Measurements from ENCODE around the gene AKAP6.
A peak's percentile ranks its signal among the peaks of the same experiment; 100 is the strongest.

AKAP6 gene

DNA sequence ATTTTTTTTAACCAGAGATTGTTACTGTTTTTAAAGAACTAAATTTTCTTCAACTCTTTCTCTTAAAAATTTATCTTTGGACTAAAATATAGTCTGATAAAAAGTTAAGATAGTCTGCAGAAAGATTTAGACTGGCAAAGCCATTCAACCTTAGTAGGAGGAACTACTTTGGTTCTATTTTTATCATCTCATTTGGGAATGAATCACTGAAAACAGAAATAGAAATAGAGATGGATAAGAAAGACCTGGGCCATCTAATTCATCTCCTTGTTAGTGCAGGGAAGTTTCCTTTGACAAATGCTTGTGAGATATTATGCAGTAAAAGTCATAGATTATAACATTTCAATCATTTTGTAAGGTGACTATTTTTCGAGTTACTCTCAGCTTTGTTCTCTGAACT, 346.3 kb downstream of the AKAP6 start:
- no peak for DNase-seq (ENCODE audit: low read depth)

DNA sequence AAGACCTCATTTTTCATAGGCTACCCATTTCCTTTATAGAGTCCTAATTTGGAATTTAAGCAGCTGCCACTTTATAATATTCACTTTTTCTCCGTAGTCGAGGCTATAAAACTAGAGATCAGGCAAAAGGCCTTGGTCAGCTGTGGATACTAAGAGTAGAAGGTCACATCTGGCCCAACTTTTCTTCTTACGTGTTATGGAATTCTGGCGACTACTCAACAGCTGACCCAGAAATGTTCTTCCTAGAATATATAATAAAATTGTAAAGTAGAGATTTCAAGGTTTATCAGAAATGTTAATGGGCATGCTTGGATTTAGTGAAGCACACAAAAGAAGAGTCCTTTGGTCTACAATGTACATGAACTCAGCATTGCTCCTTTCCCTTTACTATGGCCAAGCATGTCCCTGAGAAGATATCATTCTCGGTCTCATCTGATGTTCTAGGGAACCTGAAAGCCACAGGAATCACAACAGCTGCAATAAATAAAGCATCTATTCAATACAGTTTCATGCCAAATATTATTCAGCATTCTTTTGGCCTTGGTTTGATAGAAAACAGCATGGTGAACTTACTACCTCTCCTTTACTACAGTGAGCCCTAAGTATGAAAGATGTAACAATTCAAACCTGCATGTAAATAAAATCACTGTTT, 348.2 kb downstream of the AKAP6 start:
- DNase-seq (ENCODE audit: low read depth): no peak

- DNase-seq (ENCODE audit: low read depth): no peak
Observed at GRCh38 chr14:32678088-32678487, 349.0 kb downstream of the AKAP6 start.

- DNase-seq (ENCODE audit: low read depth): no peak
Observed at GRCh38 chr14:32679927-32680612, 351.0 kb downstream of the AKAP6 start.

DNA sequence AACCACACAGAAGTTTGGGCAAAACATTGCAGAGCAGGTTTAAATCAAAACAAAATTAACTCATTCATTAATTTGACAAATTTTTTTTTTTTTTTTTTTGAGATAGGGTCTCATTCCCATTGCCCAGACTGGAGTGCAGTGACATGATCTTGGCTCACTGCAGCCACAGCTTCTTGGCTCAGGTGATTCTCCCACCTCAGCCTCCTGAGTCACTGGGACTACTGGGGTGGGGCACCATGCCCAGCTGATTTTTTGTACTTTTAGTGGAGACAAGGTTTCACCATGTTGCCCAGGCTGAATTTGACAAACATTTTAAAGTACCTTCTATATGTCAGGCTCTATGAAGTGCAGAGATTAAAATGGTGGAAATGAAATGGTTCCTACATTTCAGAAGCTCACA, 352.5 kb downstream of the AKAP6 start:
- DNase-seq (ENCODE audit: low read depth): no peak

DNA sequence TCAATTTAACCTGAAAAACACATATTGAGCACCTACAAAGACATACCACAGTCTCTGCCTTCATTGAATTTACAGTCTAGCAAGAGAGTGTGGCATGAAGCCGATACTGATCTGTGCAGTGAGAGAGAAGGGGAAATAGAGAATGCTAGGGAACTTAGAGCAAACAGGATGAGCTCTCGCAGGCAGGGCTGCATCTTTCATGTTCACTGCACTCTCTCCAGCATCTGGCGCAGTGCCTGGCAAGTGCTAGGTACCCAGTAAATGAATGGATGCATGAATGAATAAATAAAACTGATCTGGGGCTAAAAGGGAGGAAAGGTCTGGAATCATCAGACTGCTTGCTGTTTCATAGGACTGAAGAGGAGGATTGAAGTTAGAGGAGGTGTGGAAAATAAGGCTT, 353.1 kb downstream of the AKAP6 start:
- no peak for DNase-seq (ENCODE audit: low read depth)

- no peak for DNase-seq (ENCODE audit: low read depth)
Observed at GRCh38 chr14:32683679-32684078, 354.6 kb downstream of the AKAP6 start.

- no peak for DNase-seq (ENCODE audit: low read depth)
Observed at GRCh38 chr14:32688941-32689340, 359.8 kb downstream of the AKAP6 start.

GRCh38 chr14:32692441-32692840, 363.3 kb downstream of the AKAP6 start:
- DNase-seq (ENCODE audit: low read depth): no peak

- no peak for DNase-seq (ENCODE audit: low read depth)
Observed at GRCh38 chr14:32693114-32693513, 364.0 kb downstream of the AKAP6 start.

DNA sequence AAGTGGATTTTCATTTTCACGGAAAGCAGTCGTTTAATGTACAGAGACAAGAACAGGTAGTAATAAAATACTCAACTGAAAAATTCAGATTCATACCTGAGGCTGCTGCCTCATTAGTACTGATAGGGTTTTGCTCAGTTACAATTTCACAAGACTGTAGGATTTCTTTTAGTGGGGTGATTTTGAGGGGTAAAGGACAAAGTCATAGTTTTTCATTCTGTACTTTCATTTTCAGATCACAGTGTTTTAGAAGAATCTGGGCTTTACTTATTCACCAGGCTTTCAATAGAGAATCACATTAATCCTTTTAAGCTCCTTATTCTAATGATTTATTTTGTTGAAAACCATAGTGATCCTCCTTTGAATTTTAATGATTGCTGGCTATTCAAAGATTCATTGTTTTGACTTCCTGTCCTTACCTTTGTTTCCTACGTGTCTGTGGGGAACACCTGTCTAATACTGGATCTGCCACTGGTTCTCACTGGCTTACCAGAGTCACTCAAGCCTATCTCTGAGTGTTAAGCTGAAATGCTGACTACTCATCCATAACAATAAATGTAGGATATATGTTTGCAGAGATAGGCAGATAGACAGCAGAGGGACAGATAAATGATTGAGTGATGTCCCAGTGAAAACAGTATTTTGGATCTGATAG, 365.8 kb downstream of the AKAP6 start:
- DNase-seq (ENCODE audit: low read depth): no peak

DNA sequence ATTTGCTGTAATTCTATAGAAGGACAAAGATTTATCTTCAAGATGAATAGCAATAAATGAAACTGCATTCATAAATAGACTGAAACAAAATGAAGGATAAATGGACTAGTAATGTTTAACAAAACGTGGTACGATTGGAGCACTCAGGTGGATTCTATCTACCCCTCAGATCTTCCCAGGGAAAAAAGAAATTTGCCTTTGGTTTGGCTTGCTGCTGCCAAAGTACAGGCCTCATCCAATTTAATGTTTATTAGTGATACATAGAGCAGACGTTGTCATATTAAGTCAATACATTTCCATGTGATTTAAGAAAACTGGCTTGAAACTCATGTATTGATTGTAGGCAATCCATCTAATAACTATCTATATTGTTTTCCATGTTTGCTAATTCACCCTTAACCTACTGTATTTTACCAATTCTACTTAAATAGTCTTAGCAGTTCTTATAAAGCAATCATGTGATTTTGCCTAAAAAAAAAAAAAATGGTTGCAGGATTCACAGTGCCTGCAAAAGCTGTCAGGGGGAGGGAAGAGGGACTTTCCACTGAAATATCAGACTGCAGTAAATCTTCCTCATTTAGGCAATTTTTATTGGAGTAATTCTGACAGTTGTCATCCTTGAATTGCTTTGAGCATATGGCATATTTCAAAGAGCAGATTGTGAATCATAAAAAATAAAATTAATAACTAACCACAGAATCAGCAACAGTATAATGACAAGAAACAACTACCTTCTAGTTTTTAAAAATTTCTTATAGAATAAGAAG, 367.4 kb downstream of the AKAP6 start:
- DNase-seq (ENCODE audit: low read depth): no peak

DNA sequence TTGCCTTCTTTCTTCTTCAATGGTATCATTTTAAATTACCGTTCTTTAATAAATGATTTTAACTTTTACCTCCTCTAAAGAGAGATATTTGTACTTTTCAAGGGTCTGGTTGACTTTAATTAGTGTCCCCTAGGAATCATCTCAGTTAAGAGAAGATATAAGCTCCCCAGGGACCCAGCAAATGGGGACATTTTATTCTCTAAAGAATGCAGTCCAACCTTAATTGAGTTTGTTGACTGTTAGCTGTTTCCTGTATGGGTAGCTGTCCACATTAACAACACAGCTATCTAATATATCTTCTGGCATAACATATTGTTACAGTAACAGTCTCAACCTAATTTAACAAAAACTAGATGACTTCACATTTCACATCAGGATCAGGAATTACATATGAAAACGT, 368.0 kb downstream of the AKAP6 start:
- DNase-seq (ENCODE audit: low read depth): no peak

DNA sequence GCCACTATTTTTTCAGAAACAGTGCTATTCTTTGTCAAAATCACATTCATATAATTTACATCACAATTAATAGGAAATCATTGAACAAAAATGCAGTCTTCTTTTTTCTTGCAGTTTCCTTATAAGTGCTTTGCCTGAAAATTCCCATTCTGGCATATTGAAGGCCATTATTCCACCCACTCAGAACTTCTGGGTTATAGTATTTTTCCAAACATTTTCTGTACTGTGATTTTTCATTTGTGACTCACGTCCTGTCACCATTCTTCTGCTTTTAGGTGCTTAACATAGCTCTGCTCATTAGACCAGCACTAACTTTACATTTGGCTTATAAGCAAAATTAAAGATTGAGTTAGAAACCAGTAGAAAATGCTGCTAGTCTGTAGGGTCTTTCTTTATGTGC, 368.6 kb downstream of the AKAP6 start:
- no peak for DNase-seq (ENCODE audit: low read depth)

GRCh38 chr14:32698831-32699230, 369.7 kb downstream of the AKAP6 start:
- DNase-seq (ENCODE audit: low read depth): no peak

- no peak for DNase-seq (ENCODE audit: low read depth)
Observed at GRCh38 chr14:32701475-32701874, 372.4 kb downstream of the AKAP6 start.

DNA sequence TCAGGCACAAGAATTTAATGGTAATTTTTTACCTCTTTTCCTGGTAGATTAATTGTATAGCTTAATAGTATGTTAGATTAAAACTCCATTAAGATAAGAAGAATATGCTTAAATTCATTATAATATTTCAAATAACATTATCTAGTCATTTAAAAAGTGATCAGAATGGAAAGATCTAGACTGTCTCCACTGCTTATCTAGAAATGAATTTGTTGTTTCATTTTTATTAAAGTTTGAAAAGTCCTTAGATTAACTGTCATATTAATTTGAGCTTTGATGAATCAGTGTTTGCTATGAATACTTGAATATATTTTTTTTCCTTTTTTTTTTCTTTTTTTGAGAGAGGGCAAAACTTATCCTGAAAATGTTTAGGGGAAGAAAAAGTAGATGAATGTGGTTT, 373.0 kb downstream of the AKAP6 start:
- DNase-seq (ENCODE audit: low read depth): no peak

- DNase-seq (ENCODE audit: low read depth): peak; percentile 1
Observed at GRCh38 chr14:32702562-32702961, 373.5 kb downstream of the AKAP6 start.

DNA sequence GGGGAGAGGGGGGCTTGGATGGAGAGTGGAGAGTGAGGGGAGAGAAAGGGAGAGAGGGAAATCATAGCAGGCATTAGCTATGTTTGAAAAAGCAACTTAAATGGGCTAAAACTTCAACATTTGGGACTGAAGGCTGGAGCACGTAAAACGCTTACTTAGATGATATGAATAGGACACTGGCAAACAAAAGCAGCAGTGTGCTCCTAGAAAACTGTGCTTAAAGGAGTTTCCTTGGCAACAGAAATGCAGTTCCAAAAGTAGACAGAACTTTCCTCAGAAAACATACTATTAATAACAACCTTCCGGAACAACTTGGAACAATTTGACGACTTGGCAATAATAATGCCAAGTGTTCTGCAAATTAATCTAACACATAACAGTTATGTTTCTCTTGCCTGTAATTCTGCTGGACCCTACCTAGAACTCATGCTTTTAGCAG, 374.1 kb downstream of the AKAP6 start:
- no peak for DNase-seq (ENCODE audit: low read depth)

DNA sequence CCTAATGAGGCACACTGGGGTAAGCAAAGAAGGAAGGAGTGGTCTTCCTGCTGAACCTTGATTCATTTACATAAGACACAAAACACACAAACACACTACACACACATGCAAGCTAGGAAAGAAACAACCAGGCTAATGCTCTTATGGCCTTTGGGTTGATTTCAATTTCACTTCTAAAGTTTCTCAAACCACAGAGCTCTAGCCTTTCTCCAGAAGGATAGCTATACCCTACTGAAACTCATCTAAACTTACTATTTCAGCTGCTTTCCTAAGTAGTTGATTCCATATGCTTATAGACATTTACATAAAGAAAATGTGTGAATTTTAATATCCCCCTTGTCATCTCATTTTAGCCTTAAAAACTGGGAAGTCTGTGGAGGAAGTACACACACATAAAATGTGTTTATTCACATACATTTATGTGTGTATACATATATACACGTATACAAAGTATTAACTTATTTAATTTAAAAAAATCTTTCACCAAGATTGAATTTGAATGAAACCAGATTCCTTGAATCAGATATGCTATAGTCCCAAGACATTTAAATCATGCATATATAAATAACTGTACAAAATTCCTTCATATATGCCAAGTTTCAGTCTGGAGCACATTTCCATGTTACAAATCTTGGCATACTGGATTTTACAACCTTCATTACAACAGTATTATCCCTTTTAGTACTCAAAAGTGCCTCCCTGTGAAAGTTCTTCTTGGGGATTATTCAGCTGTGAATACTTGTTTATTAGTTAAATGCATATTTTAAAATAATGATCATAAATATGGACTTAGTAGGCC, 377.8 kb downstream of the AKAP6 start:
- DNase-seq (ENCODE audit: low read depth): no peak

DNA sequence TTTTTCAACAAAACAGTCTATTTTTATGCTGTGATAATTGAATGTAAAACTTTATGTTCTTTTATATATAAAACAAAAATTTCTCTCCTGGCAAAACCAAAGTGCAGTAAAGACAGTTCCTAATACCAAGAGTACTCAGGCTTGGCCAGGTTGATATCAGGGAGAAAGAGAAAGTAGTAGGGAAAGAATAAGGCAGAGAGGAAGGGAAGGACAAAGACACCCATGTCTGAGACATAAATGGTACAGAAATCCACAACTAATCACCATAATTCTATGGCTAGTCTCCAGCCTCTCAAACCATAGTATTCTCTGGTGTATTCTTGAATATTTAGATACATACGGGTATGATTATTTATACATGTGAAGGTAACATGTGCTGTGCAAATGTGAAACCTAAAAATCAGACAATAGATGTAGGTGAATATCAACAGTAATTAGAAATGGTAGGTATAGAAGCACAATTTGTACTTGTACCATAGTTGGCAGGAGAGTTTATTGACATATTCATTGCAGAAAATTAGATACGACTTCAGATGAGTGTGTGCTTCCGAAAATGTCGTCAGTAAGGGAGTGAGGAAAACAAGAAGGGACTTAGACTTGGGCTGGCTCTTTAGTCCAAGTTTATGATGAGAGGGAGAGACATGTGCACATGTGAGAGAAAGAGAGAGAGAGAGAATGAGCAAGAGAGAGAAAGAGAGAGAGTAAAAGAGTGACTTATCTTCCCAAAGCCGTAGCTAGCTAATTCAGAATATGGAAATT, 378.8 kb downstream of the AKAP6 start:
- DNase-seq (ENCODE audit: low read depth): no peak
